Ovary (tissue), 3 donors: ENCODE measurements around the gene CACNB4.
"Not testable (repeated sequence)": the region's sequence is repeated elsewhere in the genome, so short reads cannot be mapped to it uniquely, and the experiment has no call there.

ENCODE experiments used
- EP300 ChIP-seq: sonication (generic); formaldehyde crosslinking; IDR thresholded peaks from one replicate; pipeline ENCODE4 v1.6.1; 2017; ENCODE audit warnings: antibody characterized with exemption
- POLR2A ChIP-seq: fragments of 450-650 bp; IDR thresholded peaks from one replicate; pipeline ENCODE4 v1.6.1; 2017; ENCODE audit warnings: antibody characterized with exemption, mild to moderate bottlenecking, moderate library complexity
- TF ChIP-seq, protein P1 (sequence below), 3 donors: fragments of 450-650 bp in 2 of 3; fragments of 200-600 bp in 1 of 3; IDR thresholded peaks; one replicate each; pipeline versions ENCODE4 v1.5.1 to v1.8.0; 2016 to 2022; ENCODE audit warnings: antibody characterized with exemption in 3 of 3, mild to moderate bottlenecking in 1 of 3
- donor health status: DM: no; HTN: no; CAD: no.

DNA sequence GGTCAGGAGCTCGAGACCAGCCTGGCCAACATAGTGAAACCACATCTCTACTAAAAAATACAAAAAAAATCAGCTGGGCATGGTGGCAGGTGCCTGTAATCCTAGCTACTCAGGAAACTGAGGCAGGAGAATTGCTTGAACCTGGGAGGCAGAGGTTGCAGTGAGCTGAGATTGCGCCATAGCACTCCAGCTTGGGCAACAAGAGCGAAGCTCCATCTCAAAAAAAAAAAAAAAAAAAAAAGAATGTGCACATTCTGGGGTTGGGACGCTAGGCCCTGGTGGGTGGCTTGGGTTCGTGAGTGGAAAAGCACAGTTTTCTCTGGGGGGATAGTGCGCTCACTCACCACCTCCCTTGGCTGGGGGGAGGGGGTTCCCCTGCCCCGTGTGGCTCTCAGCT, 183.2 kb downstream of the CACNB4 start:
- TF ChIP-seq, protein P1, sequence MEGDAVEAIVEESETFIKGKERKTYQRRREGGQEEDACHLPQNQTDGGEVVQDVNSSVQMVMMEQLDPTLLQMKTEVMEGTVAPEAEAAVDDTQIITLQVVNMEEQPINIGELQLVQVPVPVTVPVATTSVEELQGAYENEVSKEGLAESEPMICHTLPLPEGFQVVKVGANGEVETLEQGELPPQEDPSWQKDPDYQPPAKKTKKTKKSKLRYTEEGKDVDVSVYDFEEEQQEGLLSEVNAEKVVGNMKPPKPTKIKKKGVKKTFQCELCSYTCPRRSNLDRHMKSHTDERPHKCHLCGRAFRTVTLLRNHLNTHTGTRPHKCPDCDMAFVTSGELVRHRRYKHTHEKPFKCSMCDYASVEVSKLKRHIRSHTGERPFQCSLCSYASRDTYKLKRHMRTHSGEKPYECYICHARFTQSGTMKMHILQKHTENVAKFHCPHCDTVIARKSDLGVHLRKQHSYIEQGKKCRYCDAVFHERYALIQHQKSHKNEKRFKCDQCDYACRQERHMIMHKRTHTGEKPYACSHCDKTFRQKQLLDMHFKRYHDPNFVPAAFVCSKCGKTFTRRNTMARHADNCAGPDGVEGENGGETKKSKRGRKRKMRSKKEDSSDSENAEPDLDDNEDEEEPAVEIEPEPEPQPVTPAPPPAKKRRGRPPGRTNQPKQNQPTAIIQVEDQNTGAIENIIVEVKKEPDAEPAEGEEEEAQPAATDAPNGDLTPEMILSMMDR (IDR thresholded peaks at IDR 0.05), result not testable (repeated sequence)
- TF ChIP-seq EP300, POLR2A: not testable (repeated sequence)
